GM23338 (cell line): Measurements from ENCODE around the gene SULF2. TPM values are rescaled to one million over a fixed set of nuclear protein-coding genes. Genes with fewer than 3 reads are reported as not detected.

Experiments used
- ATAC-seq: fragments of 200-7000 bp; cut with Tn5 transposase; 3 replicates; pipeline ENCODE4 v1.9.1; 2020
- DNase-seq: peaks from one replicate; pipeline ENCODE4 v3.0.0-alpha.2; 2015; ENCODE audit warnings: low spot score
- H2AFZ ChIP-seq: fragments of 200-600 bp; sonication (generic); 2 replicates; pipeline ENCODE4 v1.8.0; 2016; ENCODE audit warnings: antibody characterized with exemption, mild to moderate bottlenecking, moderate library complexity
- H3F3A ChIP-seq: fragments of 200-600 bp; sonication (generic); replicated peaks from 2 replicates; pipeline ENCODE4 v1.8.0; 2017; ENCODE audit warnings: antibody characterized with exemption, mixed run types, low read depth
- H3K27ac ChIP-seq: fragments of 200-600 bp; sonication (generic); 2 replicates; pipeline ENCODE4 v1.6.1; 2016; ENCODE audit warnings: low read depth
- H3K27me3 ChIP-seq: fragments of 200-600 bp; sonication (generic); 2 replicates; pipeline ENCODE4 v1.8.0; 2016; ENCODE audit warnings: mild to moderate bottlenecking, mixed run types, moderate library complexity; ENCODE audit not compliant: insufficient read depth
- H3K36me3 ChIP-seq: fragments of 200-600 bp; sonication (generic); 2 replicates; pipeline ENCODE4 v1.8.0; 2016; ENCODE audit warnings: mild to moderate bottlenecking; ENCODE audit not compliant: insufficient read depth
- H3K4me1 ChIP-seq: fragments of 200-600 bp; sonication (generic); 2 replicates; pipeline ENCODE4 v1.8.0; 2016; ENCODE audit warnings: mild to moderate bottlenecking, moderate library complexity; ENCODE audit not compliant: insufficient read depth
- H3K4me2 ChIP-seq: fragments of 200-600 bp; sonication (generic); 2 replicates; pipeline ENCODE4 v1.7.1; 2017; ENCODE audit warnings: mixed run types
- H3K4me3 ChIP-seq: fragments of 200-600 bp; sonication (generic); 2 replicates; pipeline ENCODE4 v1.6.1; 2016; ENCODE audit warnings: mixed run types
- H3K79me2 ChIP-seq: fragments of 200-600 bp; sonication (generic); replicated peaks from 2 replicates; pipeline ENCODE4 v1.8.0; 2017; ENCODE audit warnings: mild to moderate bottlenecking; ENCODE audit not compliant: insufficient read depth
- H3K9me2 ChIP-seq: fragments of 200-600 bp; sonication (generic); 2 replicates; pipeline ENCODE4 v1.8.0; 2017; ENCODE audit not compliant: insufficient read depth
- H4K20me1 ChIP-seq: fragments of 200-600 bp; sonication (generic); replicated peaks from 2 replicates; pipeline ENCODE4 v1.8.0; 2017; ENCODE audit warnings: mild to moderate bottlenecking; ENCODE audit not compliant: insufficient read depth
- H3K27ac Mint-ChIP-seq: 2 replicates; pipeline ENCODE4 v1.8.0; 2020; ENCODE audit warnings: inconsistent platforms, mild to moderate bottlenecking, moderate library complexity, mixed read lengths
- H3K27me3 Mint-ChIP-seq: 3 replicates; pipeline ENCODE4 v1.8.0; 2022; ENCODE audit warnings: low read depth, mild to moderate bottlenecking, moderate library complexity, mixed read lengths, inconsistent platforms; ENCODE audit not compliant: insufficient read depth, poor library complexity
- H3K36me3 Mint-ChIP-seq: 3 replicates; pipeline ENCODE4 v1.8.0; 2021; ENCODE audit warnings: low read depth, mild to moderate bottlenecking, inconsistent platforms, moderate library complexity, mixed read lengths
- H3K4me1 Mint-ChIP-seq: 3 replicates; pipeline ENCODE4 v1.8.0; 2020; ENCODE audit warnings: mild to moderate bottlenecking, inconsistent platforms, mixed read lengths
- H3K4me3 Mint-ChIP-seq: 3 replicates; pipeline ENCODE4 v1.8.0; 2021; ENCODE audit warnings: moderate library complexity, mild to moderate bottlenecking, inconsistent platforms, mixed read lengths
- H3K9me3 Mint-ChIP-seq: 3 replicates; pipeline ENCODE4 v1.8.0; 2020; ENCODE audit warnings: moderate library complexity, mild to moderate bottlenecking, inconsistent platforms, mixed read lengths
- CREB1 ChIP-seq: fragments of 250-450 bp; sonication (Bioruptor Pico); IDR thresholded peaks from 2 replicates; pipeline ENCODE4 v1.5.0; 2020; ENCODE audit warnings: low read depth, mild to moderate bottlenecking, moderate library complexity
- CTCF ChIP-seq, 2 experiments: fragments of 200-600 bp in 1 of 2; sonication (generic) in 1 of 2; conservative IDR thresholded peaks; 2 replicates each; pipeline versions ENCODE4 v1.5.1 to v1.6.1; 2016 to 2017; ENCODE audit warnings: antibody characterized with exemption in 2 of 2, low read depth in 2 of 2, mild to moderate bottlenecking in 2 of 2, moderate library complexity in 1 of 2
- ETS1 ChIP-seq: IDR thresholded peaks from 2 replicates; pipeline ENCODE4 v1.6.1; 2016; ENCODE audit warnings: antibody characterized with exemption
- EZH2 ChIP-seq: fragments of 200-600 bp; sonication (generic); IDR thresholded peaks from one replicate; pipeline ENCODE4 v1.8.0; 2017; ENCODE audit warnings: antibody characterized with exemption, mild to moderate bottlenecking, low read depth; ENCODE audit not compliant: unreplicated experiment
- EZH2phosphoT487 ChIP-seq: fragments of 200-600 bp; sonication (generic); IDR thresholded peaks from one replicate; pipeline ENCODE4 v1.8.1; 2018; ENCODE audit warnings: antibody characterized with exemption; ENCODE audit not compliant: unreplicated experiment
- JUNB ChIP-seq: IDR thresholded peaks from one replicate; pipeline ENCODE4 v1.6.1; 2016; ENCODE audit warnings: antibody characterized with exemption; ENCODE audit not compliant: unreplicated experiment
- NANOG ChIP-seq: IDR thresholded peaks from 2 replicates; pipeline ENCODE4 v1.6.1; 2016; ENCODE audit warnings: antibody characterized with exemption, borderline replicate concordance
- POLR2AphosphoS5 ChIP-seq: IDR thresholded peaks from 2 replicates; pipeline ENCODE4 v1.6.1; 2016; ENCODE audit warnings: antibody characterized with exemption, low read depth
- REST ChIP-seq: IDR thresholded peaks from one replicate; pipeline ENCODE4 v1.6.1; 2018; ENCODE audit warnings: antibody characterized with exemption; ENCODE audit not compliant: unreplicated experiment
- STAT1 ChIP-seq: IDR thresholded peaks from one replicate; pipeline ENCODE4 v1.6.1; 2016; ENCODE audit warnings: antibody characterized with exemption; ENCODE audit not compliant: unreplicated experiment
- ZNF114 ChIP-seq: fragments of 250-450 bp; sonication (Bioruptor Pico); IDR thresholded peaks from 2 replicates; pipeline ENCODE4 v1.5.0; 2020; ENCODE audit warnings: mild to moderate bottlenecking, moderate library complexity
- ZNF331 ChIP-seq: fragments of 250-450 bp; sonication (Bioruptor Pico); IDR thresholded peaks from 2 replicates; pipeline ENCODE4 v1.5.0; 2020; ENCODE audit warnings: low read depth, mild to moderate bottlenecking, moderate library complexity
- ZNF462 ChIP-seq: fragments of 250-450 bp; sonication (Bioruptor Pico); IDR thresholded peaks from 2 replicates; pipeline ENCODE4 v1.5.0; 2020; ENCODE audit warnings: mild to moderate bottlenecking, moderate library complexity
- polyA plus RNA-seq: library from polyadenylated mRNA; unstranded; fragments of >200 nt; fragmentation: Nextera tagmentation; extraction: Ambion mirVana; gene quantifications from 2 replicates; pipeline ENCODE4 v1.2.1, GENCODE V29; 2016
- total RNA-seq: library from RNA; depleted of rRNA; stranded (reverse); fragments of >200 nt; shearing (Covaris generic); gene quantifications from 2 replicates; pipeline ENCODE4 v1.2.3, GENCODE V29; 2014

The SULF2 gene
- total and polyA plus RNA-seq, 2 experiments from 2014 or later: 9.5 to 20.7 TPM

- Mint-ChIP-seq H3K27ac (no peak overlapping the region), H3K4me3 (no peak overlapping the region), H3K27me3 (peaks cover 3% of the 10 kb centered on the region), H3K4me1 (peaks cover 10% of the 10 kb centered on the region), H3K9me3 (no peaks in the 10 kb centered on the region), H3K36me3 (no peaks in the 10 kb centered on the region; the same call in 2 of the 3 replicates)
- Histone ChIP-seq H2AFZ (no peak overlapping the region), H3K27me3 (no peaks in the 10 kb centered on the region), H3K4me1 (0 out of 2 replicates have a peak, but pooled peaks cover 3% of the 10 kb centered on the region), H3K79me2 (no peaks in the 10 kb centered on the region), H3F3A (no peaks in the 10 kb centered on the region), H3K9me2 (no peaks in the 10 kb centered on the region), H4K20me1 (no peaks in the 10 kb centered on the region; the same call in 1 of the 2 replicates), H3K4me3 (no peak overlapping the region), H3K27ac (no peak overlapping the region), H3K4me2 (no peak overlapping the region), H3K36me3 (no peaks in the 10 kb centered on the region)
- DNase-seq (no peak), ATAC-seq (no peak)
- TF ChIP-seq ZNF331 (no peak), ZNF114 (CRISPR knock-in tag) (no peak), EZH2phosphoT487 (no peak), JUNB (no peak), CREB1 (no peak), REST (no peak), ZNF462 (CRISPR knock-in tag) (no peak), EZH2 (no peak), ETS1 (no peak), POLR2AphosphoS5 (no peak), NANOG (no peak), CTCF (conservative IDR thresholded peaks at IDR 0.05; ENCODE audit: low read depth in 2 of 2) (no peak), STAT1 (no peak)
Observed at GRCh38 chr20:47669489-47669888, 115.8 kb downstream of the SULF2 start.
